GM21717 (cell line): ENCODE data around the gene FKBP5.
"Not testable (repeated sequence)": the region's sequence is repeated elsewhere in the genome, so short reads cannot be mapped to it uniquely, and the experiment has no call there.

Experiments used
- ATAC-seq: cut with Tn5 transposase; IDR thresholded peaks from one replicate; pipeline ENCODE4 v1.9.1; 2021; ENCODE audit warnings: mild to moderate bottlenecking, moderate library complexity; ENCODE audit not compliant: unreplicated experiment

Gene FKBP5

DNA sequence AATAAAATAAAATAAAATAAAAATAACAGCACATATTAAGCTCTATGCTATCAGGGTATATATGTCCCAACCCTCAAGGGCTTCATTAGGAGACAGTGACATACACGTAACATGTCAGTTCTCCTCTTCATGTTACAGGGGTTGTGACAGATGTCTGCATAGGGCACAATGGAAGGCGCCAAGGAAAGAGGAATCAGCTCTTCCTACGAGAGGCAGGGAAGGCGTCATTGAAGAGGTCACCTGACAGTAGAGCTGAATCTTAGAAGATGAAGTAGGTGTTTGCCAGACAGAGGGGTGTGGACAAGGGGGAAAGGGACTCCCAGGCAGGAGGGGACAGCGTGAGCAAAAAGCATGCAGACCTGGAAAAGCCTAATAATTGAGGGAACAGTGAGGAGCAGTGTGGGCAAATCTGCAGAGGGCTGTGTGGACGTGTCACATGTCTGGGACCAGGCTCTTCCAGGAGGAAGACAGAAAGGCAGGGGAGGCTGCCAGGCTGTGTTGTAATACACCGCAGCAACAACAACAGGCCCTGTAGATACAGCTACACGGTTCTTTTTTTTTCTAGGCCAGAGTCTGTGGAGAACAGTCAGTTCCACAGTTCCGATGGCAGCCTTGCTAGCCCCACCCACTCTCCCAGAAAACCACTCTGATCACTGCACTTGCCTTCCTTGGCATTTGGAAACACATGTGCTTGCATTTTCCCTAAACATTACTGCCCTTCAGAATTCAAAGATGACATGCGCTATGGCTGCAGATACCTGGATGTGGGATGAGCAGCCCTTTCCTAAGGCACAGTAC, 2.5 kb upstream of the FKBP5 start:
- no peak for ATAC-seq

DNA sequence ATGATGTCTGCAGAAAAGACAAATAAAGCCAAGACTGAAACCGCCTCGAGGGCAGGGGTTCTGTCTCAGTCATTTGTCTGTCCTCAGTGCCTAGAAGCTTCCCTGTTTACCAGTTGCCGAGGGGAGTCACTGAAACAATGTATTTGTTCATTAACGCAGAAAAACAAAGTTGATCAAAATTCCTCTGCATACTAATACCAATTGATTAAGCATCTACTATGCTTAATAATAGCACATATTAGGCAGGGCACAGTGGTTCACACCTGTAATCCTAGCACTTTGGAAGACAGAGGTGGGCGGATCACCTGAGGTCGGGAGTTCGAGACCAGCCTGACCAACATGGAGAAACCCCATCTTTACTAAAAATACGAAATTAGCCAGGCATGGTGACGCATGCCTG, 1.8 kb upstream of the FKBP5 start:
- ATAC-seq: no peak

DNA sequence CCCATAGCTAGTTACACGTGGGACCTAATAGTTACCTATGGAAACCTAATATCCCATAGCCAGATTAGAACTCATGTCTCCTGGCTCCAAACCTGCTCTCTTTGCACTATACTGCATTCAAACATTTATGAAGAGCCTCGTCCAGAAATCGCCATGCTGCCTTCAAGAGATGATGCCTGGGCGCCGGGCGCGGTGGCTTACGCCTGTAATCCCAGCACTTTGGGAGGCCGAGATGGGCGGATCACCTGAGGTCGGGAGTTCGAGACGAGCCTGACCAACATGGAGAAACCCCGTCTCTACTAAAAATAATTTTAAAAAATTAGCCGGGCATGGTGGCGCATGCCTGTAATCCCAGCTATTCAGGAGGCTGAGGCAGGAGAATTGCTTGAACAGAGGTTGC, 1.3 kb upstream of the FKBP5 start:
- ATAC-seq: not testable (repeated sequence)

DNA sequence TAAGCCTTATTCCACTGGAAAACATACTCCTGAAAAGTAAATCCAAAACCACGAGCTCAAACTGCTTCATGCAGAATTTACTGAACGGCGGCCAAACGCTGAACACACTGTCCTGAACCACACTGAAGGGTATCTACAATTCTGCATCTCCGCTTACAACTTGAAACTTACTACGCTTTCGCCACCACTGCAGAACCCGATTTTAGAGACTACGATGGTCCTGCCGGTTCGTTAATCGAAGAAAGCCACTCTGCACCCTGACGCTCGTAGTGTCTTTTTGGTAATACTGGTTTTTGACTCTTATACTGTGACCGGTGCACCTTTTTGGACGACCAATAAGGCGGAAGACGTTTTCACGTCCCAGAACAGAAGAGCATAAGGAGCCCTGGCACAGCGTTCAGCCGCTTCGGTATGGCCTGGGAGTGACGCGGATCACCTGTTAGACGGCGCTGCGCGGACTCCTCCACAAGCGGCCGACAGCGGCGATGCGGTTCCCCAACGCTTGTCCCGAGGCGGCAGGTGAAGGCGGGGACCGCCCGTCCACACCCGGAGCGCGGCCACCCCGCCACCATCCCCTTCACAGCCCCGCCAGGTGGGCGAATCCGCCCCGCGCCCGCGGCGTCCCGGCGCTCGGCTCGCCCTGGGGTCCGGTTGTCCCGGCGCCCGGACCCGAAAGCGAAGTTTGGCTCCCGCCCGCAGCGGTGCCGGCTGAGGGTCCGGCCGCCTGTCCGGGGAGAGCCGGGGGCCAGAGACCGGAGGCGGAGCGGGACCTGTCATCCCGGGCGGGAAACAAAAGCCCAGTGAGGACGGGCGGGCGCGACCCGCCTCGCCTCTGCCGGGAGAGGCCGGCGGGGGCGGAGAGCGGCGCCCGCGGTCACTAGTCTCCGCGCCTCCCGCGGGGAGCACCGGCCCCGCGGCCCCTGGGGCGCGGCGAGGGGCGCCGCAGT, 784 bp downstream of the FKBP5 start:
- peak; percentile 40 for ATAC-seq

DNA sequence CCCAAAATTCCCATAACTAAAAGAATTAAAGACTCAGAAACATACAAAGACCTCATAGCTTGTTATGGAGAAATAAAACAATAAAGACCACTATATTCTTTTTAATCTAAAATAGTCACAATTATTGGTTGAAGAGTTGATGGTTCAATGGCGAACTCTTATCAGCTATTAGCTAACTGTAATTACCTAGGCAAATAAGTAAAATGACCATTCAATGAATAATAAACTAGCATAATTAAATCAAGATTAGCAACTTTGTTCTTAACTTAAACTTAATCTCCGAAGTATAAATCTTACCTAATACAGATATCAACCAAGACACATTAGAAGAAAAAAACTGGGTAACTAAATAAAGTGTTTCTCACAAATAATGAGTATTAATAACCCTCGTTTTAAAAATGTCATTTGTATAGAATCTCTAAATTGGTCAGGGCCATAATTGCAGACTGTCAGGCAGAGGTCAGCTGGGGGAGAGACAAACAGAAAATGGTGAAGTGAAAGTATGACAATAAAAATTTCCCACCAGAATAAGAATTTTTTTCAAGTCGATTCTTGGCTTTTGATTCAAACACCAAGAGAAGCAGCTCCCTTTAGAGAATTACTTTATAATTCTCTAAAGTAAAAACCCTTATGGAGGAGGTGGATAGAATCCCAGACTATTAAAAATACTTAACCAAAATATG, 1.7 kb downstream of the FKBP5 start:
- no peak for ATAC-seq

DNA sequence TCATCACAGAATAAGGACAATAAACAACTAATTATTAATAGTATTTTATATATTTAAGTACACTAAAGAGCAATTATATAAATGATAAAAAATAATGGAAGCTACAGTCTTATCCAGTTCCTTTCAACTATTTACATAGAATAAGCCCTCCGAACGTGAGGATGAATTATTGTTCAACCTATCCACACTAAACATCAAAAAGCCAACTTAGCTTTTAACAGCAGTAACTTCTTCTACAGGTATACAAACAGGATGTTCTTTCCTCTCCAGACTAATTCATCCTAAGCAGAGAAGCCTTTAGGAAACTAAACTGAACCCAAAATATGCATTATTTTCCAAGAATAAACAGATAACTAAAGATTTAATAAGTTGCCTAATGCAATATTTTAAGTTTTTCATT, 2.3 kb downstream of the FKBP5 start:
- no peak for ATAC-seq

DNA sequence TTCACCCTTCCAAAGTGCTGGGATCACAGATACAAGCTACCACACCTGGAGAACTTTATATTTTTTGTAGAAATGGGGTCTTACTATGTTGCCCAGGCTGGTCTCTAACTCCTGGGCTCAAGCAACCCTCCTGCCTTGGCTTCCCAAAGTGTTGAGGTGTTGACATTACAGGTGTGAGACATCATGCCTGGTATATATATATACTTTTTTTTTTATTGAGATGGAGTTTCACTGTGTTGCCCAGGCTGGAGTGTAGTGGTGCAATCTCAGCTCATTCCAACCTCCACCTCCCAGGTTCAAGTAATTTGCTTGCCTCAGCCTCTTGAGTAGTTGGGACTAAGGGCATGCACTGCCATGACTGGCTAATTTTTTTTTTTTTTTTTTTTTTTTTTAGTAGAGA, 5.4 kb downstream of the FKBP5 start:
- no peak for ATAC-seq

DNA sequence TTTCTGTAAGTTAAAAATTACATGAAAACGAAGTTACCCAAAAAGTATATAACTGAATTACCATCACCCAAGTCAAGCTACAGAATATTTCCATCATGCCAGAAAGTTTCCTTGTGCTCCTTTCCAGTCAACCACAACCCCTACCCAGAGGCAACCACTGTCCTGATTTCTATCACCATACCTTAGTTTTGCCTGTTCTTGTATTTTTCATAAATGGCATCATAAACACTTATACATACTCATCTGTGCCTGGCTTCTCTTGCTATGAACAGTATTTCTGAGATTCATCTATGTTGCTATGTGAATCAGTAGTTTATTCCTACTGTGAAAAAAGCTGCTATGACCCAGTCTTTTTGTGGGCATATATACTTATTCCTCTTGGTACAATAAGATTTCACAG, 7.4 kb downstream of the FKBP5 start:
- ATAC-seq: no peak

DNA sequence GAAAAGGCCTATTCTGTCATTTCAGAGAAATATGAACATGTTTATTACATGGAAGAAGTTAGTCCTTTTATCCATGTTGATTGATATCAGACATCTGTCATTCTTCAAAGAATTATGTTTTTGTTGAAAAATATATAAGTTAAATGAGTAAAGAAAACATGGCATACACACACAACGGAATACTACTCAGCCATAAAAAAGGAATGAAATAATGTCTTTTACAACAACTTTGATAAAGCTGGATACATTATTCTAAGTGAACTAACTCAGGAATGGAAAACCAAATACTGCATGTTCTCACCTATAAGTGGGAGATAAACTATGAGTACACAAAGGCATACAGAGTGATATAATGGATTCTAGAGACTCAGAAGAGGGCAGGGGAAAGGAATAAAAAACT, 9.3 kb downstream of the FKBP5 start:
- ATAC-seq: no peak

DNA sequence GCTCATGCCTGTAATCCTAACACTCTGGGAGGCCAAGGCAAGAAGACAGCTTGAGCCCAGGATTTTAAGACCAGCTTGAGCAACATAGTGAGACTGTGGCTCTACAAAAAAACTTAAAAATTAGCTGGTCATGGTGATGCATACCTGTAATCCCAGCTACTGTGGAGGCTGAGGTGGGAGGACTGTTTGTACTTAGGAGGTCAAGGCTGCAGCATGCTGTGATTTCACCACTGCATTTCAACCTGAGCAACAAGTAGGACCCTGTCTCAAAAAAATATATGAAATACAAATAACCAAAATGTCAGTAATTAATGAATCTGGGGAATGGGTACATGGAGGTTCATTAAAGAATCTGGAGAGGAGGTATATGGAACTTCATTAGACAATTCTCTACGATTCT, 9.9 kb downstream of the FKBP5 start:
- no peak for ATAC-seq

DNA sequence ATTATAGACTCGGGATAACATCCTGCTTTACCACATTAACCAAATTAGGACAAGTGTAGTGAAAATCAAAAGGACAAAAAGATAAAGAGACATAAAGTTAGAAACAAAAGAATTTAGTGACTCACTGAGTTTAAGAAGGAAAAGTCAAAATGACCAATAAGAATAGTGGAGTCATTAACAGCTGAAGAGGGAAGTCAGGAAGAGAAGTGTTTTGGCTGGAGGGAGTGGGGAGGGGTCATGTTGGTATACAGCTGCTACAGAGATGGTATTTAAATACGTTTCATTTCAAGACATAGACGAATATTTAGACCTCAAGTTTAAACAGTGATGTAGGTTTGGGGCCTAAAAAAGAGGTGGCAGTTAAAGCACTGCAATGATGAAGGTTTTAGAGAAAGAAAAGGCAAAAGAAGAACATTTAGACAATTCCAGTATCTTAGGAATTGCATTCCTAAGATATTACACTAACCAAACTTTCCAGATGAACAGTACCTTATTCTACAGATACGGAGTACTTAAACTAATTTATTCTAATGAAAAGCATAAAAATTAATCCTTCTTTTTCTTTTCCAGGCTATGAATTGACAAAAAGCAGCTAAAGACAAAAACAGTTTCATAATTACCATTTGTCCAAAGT, 10.6 kb downstream of the FKBP5 start:
- no peak for ATAC-seq

DNA sequence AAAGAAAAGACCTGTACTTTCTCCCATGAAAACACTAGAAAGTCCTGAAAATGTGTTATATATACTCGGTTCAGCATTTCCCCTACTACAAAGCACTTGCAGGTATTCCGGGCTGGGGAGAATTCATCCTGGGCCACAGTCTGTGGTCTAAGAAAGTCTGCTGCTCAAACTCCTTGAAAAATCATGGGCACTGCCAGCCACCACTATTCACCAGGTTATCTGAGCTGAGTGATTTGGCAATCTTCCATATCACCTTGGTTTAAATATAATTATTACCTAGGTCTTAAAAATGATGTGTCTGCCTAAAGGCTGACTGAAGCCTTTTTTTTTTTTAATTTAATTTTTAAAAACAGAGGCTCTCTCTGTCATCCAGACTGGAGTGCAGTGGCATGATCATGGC, 11.3 kb downstream of the FKBP5 start:
- no peak for ATAC-seq

DNA sequence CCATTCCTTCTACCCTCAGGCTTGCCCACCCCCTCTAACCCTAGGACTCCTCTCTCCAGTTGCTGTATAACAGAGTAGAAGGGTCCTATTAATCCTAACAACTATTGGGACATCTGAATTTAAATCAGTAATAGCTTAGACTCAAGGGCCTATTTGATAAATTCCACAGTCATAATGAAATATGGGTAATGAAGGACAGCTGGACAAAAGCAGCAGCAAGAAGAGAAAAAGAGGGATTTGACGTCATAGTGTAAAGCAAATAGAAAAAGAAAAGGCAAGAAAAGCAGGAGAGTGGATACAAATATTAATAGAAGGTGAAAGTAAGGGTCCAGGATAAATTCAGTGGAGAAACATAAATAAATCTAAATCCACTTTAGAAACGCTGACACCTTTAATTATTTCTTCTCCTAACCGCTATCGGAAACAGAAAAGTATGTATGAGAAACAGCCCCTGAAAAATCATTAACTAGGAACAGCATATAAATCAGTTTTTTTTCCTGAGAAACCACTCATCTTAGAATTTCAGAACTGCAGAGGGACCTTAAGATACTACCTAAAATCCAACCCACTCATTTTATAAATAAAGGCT, 12.8 kb downstream of the FKBP5 start:
- ATAC-seq: no peak

DNA sequence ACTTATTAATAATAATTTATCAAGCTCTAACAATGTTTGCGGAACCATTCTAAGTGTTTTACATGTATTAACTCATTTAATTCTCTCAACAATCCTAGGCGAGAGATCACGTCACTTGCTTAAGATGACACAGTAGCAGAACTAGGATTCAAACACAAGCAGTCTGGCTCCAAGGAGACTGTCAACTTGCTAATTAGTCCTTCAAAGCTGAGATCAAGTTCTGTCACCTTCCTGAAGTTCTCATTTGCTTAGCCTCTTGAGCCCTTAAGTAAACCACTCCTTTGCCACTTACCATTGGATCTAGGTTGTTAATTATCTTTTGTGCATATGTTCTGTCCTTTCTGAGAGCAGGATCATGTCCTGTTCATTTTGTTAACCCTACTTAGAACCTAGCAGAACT, 14.1 kb downstream of the FKBP5 start:
- ATAC-seq: no peak

DNA sequence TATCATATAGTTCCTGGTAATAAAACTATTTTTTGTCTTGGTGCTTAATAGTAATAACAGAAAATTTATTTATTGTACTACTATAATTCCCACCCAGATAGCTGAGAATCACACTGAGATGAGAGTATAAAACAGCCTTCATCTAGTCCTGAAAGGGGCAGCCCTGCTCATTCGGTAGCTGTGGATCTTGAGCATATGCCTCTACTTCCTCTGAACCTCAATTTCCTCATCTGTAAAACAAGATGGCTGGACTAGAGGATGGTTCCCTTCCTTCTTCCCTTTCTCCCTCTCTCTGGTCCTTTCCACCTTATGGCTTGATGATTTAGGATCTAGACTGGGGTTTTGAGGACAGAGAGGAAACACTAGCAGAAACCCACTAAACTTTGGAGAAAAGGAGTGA, 15.0 kb downstream of the FKBP5 start:
- no peak for ATAC-seq

DNA sequence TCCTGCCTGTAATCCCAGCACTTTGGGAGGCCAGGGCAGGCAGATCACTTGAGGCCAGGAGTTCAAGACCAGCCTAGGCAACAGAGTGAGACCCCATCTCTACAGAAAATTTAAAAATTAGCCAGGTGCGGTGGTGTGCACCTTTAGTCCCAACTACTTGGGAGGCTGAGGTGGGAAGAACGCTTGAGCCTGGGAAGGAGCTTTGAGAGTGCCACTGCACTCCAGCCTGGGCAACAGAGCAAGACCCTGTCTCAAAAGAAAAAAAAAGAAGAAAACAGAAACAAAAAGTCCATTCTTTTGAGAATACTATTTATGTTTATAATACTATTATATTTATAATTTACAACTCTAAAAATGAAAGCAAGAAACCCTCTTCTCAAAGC, 15.4 kb downstream of the FKBP5 start:
- ATAC-seq: not testable (repeated sequence)

DNA sequence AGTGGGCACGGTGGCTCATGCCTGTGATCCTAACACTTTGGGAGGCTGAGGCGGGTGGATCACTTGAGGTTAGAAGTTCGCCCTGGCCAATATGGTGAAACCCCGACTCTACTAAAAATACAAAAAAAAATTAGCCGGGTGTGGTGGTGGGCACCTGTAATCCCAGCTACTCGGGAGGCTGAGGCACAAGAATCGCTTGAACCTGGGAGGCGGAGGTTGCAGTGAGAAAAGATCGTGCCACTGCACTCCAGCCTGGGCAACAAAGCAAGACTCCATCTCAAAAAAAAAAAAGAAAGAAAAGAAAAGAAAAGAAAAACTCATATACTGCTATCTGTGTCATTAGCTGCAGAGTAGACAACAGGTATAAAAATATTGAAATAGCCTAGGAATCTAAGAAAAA, 18.3 kb downstream of the FKBP5 start:
- not testable (repeated sequence) for ATAC-seq

DNA sequence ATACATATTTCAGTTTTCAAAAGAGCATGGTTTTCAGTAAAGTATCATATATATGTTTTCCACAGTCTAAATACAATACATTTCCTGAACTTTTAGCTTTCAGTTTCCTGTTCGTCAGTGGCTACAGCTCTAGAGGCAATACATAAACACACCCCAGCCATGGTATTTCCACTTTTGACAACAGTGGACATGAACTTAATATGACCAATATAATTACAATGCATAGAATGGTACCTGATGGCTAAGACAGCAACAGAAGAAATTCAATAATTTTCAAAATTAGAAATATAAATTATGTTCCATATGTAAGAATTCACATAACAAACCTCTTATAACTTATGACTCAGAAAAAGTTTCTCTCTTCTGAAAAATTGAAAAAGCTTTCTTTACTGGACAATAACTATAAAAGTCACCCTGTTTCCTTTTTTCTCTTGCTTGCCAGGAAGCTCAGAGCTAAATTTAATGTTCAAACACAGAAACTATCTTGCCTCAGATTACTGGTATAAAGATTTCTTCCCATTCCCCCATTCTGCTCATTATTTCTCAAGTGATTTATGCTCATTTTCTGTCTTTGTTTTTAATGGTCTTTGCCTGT, 19.2 kb downstream of the FKBP5 start:
- ATAC-seq: no peak

DNA sequence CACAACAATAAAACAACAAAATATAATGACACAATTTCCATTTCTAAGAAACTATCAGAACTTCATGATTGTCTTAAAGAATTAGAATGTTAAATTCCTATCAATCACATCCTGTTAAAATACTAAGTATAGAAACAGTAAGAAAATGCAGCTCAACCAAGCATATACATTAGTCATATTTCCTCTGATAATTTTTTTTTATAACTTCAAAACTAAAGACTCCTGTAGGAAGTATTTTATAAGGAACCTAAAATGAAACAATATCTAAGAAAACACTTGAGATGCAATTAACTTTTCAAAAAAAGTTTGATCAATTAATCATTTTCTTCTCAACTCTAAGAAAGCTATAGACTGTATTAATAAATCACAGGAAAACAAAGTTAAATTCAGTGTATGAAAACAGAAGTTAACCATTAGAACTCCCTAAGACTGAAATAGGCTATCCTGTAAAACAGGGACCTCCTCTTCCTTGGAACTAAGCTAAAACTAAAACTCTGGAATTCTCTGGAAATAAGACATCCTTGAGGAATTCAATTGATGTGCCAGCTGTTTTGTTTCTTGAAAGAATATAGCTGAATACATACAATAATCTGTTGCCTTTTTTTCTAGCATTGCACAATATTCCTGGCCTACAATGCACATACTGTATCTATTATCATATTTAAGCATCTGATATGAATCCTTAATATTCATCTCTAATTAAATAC, 19.8 kb downstream of the FKBP5 start:
- no peak for ATAC-seq

DNA sequence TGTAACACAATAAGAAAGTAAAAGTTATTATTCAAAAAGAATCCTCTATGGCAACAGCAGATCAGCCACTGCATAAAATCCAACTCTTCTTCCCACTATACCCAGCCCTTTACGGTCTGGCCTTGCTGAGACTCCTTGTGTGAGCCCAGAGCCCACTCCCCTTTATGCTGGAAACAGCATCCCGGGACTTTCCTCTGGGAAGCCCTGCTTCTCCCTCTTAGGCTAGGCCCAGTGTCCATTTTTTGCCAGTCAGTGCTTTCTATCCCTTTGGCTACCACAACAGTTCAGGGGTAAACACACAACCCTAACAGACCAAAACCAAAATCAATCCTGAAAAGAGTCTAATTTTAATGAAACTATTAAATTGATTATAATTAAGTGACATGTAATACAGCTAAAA, 20.6 kb downstream of the FKBP5 start:
- no peak for ATAC-seq
